ENCODE measurements around the gene OR2T5.
"Not testable (repeated sequence)": the region's sequence is repeated elsewhere in the genome, so short reads cannot be mapped to it uniquely, and the experiment has no call there.

OR2T5 gene

GRCh38 chr1:248500305-248501035 lies 12.1 kb downstream of the OR2T5 start:
- DNase-seq (ENCODE audit: low read depth in 4 of 4, low spot score in 1 of 4): not testable (repeated sequence)

GRCh38 chr1:248507773-248508172 lies 19.4 kb downstream of the OR2T5 start, which contains the start of gene OR2G6:
Gene OR2G6 (plus strand): TSS chr1:248508073. CDS start chr1:248521647, 13,574 bp downstream.
- DNase-seq (ENCODE audit: low read depth in 4 of 4, low spot score in 1 of 4): not testable (repeated sequence)

GRCh38 chr1:248510217-248510616 lies 21.8 kb downstream of the OR2T5 start:
- DNase-seq (ENCODE audit: low read depth in 4 of 4, low spot score in 1 of 4): not testable (repeated sequence)

- DNase-seq (ENCODE audit: low read depth in 4 of 4, low spot score in 1 of 4): no peak
Observed at GRCh38 chr1:248521856-248522255, 33.5 kb downstream of the OR2T5 start.

GRCh38 chr1:248537449-248537848 lies 49.1 kb downstream of the OR2T5 start:
- not testable (repeated sequence) for DNase-seq (ENCODE audit: low read depth in 4 of 4, low spot score in 1 of 4)
